NCI-H1092 (cell line): ENCODE results near the gene LMO7.

Experiments used
- DNase-seq: peaks from one replicate; lab custom pipeline; 2025; lab: John Stamatoyannopoulos, UW

The LMO7 gene

DNA sequence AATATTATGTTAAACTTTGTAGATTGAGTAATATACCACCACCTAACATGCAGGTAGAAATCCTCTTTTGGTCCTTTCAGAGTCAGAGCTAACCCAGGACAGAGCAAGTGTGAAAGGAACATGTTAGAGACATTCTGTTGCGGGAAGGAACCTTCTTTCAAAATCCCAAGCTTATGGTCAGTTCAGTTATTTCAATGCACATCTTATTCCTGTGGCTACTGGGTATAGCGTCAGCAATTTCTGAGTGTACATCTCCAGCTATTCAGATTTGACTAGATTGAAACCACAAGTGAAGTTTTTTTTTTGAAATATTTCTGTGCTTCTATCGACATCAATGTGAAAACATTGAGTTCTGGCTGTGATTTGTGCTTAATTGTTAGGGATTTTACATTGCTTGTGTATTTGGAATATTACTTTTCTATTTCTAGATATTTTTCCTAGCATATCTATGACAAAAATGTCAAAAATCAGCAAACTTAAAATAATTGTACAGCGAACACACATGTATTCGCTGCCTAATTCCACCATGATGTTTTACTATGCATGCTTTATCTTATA is 165.3 kb downstream of the LMO7 start:
- no peak for DNase-seq

- no peak for DNase-seq
These were observed 166.0 kb downstream of the LMO7 start for GRCh38 chr13:75802161-75802560.

DNA sequence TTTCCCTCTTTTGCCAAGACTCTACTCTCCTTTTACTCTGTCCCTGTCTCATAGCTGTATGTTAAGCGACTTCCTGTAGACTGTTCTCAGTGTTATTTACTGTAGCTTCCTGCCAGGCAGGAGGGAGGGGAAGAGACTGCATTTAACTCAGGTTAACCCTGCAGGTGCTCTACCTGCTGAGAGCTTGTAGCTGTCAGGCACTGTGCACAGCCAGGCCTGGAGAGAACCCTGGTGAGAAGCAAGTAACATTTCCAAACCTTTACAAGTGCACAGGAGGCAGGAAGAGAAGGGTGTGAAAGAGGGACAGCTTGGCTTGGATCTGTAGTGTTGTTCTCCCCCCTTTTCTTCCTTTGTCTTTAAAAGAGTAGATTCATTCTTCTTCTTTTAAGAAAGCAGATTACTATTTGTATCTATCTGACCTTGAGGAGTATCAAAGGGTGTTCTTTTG is 167.1 kb downstream of the LMO7 start:
- DNase-seq = peak; percentile 21

DNA sequence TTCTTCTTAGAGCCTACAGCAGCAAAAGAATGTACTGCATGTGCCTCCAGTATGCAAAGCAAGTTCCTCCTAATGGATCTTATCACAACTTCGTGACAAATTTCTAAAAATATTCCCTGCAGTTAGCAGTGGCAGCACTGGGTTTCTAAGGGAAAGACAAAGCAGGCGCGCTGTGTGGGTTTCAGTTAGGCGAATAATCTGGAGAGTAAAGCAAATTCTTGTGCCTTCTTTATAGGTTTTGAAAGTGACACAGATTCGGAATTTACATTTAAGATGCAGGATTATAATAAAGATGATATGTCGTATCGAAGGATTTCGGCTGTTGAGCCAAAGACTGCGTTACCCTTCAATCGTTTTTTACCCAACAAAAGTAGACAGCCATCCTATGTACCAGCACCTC is 167.9 kb downstream of the LMO7 start:
- no peak for DNase-seq

GRCh38 chr13:75804605-75805004 is 168.5 kb downstream of the LMO7 start:
- DNase-seq = no peak

GRCh38 chr13:75806117-75806516 is 170.0 kb downstream of the LMO7 start:
- DNase-seq = no peak

DNA sequence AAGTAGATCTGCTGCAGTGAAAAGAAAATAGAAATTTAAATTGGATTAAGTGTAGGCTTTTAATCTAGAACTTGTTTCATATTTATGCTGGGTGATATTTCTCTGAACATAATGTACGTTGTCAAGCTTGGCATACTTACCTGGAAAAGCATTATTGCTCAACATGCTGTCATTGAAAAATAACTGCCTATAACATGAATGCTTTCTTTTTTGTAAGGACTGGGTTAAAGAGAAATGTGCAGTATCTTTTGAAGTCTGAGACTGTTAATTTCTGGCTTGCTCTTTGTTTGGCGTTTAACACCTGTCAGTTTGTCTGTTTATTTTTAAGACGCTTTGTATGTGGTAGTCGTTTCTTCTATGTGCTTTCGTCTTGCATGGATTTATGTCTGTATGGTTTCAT is 175.2 kb downstream of the LMO7 start:
- no peak for DNase-seq

DNA sequence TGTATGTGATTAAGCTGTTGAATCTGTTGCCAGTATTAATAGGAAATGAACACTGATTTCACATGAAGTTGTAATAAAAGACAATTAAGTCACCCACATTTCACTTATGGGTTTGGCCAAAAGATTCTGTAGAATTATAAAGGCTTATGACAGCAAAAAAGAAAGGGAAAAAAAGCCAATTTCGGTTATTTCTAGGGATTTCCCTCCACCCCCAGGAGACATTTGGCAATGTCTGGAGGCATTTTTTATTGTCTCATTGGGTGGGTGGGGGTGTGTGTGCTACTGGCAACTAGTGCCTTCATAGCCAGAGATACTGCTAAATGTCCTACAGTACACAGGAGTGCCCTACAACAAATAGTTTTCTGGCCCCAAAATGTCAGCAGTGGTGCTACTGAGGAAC is 175.7 kb downstream of the LMO7 start:
- DNase-seq = no peak

DNA sequence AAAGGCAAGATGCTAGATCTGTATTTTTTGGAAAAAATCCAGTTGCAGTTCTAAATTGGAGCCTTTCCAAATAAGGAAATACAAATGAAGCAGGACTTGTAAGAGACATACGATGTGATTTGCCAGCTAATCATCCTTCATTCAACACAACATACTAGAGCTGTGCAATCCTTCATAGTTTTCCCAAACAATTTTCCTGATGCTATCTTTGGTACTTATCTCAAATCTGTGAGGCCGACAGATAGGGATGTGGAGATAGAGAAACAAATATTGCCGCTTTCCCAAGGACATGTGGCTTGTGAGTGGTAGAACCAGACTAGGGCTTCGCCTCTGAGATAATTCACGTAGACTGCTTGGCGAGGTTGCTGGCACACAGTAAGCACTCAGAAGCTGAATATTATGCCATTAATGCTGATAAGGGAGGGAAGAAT is 176.6 kb downstream of the LMO7 start:
- no peak for DNase-seq

- no peak for DNase-seq
These were observed 177.2 kb downstream of the LMO7 start for GRCh38 chr13:75813323-75813722.

DNA sequence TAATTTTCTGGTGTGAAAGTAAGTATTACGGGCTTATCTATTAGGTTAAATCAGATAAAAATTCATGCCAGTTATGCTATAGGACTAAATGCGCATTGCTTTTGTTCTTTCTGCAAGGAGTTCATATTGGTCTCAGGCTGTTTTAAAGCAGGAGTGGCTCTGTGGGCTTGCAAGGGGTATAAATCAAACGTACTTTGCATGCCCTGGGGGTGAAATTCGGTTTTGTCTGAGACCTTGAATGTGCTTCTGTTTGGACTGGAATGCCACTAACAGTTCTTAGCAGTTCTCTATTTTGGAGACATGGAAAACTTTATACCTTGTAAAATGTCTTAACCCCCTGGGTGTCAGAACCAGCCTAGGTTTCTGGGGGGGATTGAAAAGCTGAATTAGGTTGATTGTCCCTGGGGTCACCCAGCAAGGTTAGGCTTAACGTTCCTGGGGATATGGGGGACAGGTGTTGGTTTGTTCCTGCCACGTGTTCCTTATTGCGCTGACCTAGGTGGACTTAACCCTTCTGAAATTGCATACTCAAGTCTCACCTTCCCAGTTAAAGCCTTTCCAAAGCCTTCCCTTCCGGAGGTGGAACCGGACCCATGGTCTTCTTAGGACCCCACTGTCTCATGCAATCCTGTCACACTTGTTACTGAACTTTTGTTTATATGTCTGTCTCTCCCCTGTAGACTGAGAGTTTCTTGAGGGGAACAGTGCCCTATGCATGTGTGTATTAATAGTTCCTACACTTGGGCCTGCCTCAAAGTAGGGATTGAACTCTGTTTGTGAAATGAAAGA is 182.2 kb downstream of the LMO7 start:
- DNase-seq = no peak

DNA sequence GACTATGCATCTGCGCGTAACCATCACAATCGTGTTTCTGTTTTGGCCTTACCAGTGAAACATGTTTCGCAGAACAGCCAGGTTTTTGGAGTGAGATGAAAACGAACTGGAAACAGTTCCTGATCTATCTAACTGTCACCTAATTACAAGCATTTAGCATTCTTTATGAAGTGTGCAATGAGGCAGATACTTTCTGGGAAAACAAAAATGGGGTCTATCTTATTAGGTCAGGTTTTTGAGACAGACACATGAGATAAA is 182.8 kb downstream of the LMO7 start:
- DNase-seq = no peak

- no peak for DNase-seq
These were observed 189.0 kb downstream of the LMO7 start for GRCh38 chr13:75825161-75825560.

- no peak for DNase-seq
These were observed 189.5 kb downstream of the LMO7 start for GRCh38 chr13:75825594-75825993.

DNA sequence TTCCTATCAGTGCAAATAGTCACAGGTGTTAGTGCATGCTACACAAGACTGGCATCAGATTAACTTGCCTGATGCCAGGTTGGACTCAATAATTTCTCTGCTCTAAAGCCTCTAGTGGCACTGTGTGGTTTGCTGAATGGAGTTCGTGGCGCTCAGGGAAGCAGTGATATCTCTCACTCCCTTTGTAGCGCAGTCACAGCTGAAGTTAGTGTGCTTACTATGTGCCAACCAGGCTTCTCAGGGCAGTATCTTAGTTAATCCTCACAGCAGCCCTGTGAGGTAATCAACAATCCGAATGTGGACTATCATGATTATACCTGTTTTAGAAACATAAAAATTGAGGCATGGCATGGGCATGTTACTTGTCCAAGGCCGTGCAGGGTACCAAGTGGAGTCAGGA is 190.3 kb downstream of the LMO7 start:
- DNase-seq = no peak

- no peak for DNase-seq
These were observed 193.7 kb downstream of the LMO7 start for GRCh38 chr13:75829830-75830229.

- no peak for DNase-seq
These were observed 194.7 kb downstream of the LMO7 start for GRCh38 chr13:75830842-75831241.

- no peak for DNase-seq
These were observed 195.3 kb downstream of the LMO7 start for GRCh38 chr13:75831389-75831788.

DNA sequence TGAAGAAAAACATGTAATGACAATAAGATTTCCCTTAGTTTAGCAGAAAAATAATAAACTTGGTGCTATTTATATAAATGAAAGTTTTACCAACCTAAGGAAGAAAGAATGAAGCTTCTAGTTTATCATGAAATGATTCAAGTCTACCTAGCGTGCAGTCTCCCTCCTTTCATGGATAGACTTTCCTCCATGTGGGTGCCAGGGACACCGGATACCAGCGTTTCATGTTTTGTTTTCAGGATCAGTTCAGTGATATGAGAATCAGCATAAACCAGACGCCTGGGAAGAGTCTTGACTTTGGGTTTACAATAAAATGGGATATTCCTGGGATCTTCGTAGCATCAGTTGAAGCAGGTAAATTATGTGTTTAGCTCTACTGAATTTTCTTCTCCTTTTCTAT is 196.7 kb downstream of the LMO7 start:
- no peak for DNase-seq

- peak; percentile 49 for DNase-seq
These were observed 200.3 kb downstream of the LMO7 start for GRCh38 chr13:75836441-75836840.

DNA sequence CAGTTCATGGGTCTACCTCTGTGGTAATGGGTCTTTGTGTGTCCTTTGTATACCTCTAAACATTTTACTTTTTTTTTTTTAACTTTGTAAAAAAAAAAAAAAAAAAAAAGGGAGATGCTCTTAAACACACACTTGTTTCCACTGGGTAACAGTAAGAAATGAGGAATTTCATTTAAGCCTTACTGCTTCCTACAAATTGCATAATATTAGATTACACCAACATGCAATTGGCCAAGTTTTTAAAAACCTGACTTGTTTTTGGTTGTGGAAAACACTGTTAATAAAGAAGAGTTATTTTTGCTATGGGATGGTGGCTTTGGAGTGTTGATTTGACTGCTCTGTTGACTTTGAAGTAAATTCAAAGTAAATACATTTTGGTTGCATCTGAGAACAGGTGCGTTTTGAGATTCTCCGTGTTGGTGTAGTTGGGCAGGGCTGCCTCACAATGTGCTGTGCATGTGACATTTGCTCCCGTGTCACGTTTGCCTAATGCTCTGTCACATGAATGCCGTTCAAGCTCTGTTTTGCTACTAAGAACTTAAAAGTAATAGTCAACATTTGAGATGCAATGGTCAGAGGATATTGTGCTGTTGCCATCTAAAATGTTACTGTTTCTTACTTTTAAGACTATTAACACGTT is 202.4 kb downstream of the LMO7 start:
- peak; percentile 2 for DNase-seq

GRCh38 chr13:75839406-75839805 is 203.3 kb downstream of the LMO7 start:
- DNase-seq = no peak

DNA sequence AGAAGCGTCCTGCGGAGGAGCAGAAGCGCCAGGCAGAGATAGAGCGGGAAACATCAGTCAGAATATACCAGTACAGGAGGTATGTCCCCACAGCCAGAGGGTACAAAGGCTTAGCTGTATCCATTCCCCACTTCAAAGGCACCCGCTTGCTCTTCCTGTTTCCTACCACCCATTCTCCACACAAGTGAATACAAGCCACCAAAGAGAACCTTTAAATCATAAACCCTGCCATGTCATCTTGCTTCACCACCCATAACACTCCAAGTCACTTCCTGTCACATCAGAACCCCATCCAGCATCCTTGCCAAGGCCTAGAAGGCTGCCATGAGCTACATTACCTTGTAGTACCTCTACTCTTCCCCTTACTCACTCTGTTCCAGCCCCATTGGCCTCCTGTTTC is 205.8 kb downstream of the LMO7 start:
- DNase-seq = no peak

DNA sequence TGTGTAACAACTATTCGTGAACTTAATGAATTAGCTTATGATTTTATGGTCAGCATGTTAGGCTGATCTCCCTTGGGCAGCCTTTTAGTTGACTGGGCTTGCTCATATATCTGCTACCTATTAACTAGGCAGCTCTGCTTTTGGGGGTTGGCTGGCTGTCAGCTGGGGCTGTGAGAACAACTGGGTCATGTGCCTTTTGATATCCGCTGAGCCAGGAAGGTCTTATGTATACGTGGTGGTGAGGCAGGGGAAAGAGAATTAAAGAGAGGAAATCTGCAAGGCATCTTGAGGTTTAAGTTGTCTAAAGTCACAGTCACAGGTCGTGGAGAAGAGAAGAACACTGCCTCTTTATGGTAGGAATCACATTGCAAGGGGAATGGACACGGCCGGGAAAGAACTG is 206.9 kb downstream of the LMO7 start:
- no peak for DNase-seq
